Measurements from ENCODE around the gene ENPP3.

The ENPP3 gene

GRCh38 chr6:131655387-131655786 lies 18.3 kb downstream of the ENPP3 start:
- TF ChIP-seq CTCF (conservative IDR thresholded peaks at IDR 0.05; ENCODE audit: low read depth, low read length): no peak
- H2AFZ ChIP-seq (ENCODE audit: low read depth): no peak overlapping the region
- H3K79me2 ChIP-seq (ENCODE audit: insufficient read depth, low read depth): no peaks in the 10 kb centered on the region
- H3K9ac ChIP-seq: no peak overlapping the region
- H3K4me3 ChIP-seq (IDR thresholded peaks at IDR 0.05; ENCODE audit: insufficient read depth, low read depth, low read length): no peak overlapping the region
- no peaks in the 10 kb centered on the region for H3K4me1 ChIP-seq (ENCODE audit: low read depth, poor library complexity, severe bottlenecking)
- no peaks in the 10 kb centered on the region for H4K20me1 ChIP-seq (ENCODE audit: insufficient read depth)
- no peak overlapping the region for H3K4me2 ChIP-seq
- H3K27me3 ChIP-seq (ENCODE audit: insufficient read depth, low read depth): no peaks in the 10 kb centered on the region
- no peaks in the 10 kb centered on the region for H3K36me3 ChIP-seq (ENCODE audit: insufficient read depth)
- H3K27ac ChIP-seq: no peak overlapping the region

GRCh38 chr6:131655951-131656350 lies 18.8 kb downstream of the ENPP3 start:
- Histone ChIP-seq H3K27me3 (ENCODE audit: insufficient read depth, low read depth) (no peaks in the 10 kb centered on the region), H3K4me2 (no peak overlapping the region), H3K4me3 (IDR thresholded peaks at IDR 0.05; ENCODE audit: insufficient read depth, low read depth, low read length) (no peak overlapping the region), H3K9ac (no peak overlapping the region), H3K79me2 (ENCODE audit: insufficient read depth, low read depth) (no peaks in the 10 kb centered on the region), H3K4me1 (ENCODE audit: low read depth, poor library complexity, severe bottlenecking) (no peaks in the 10 kb centered on the region), H3K27ac (no peak overlapping the region), H3K36me3 (ENCODE audit: insufficient read depth) (no peaks in the 10 kb centered on the region), H4K20me1 (ENCODE audit: insufficient read depth) (no peaks in the 10 kb centered on the region), H2AFZ (ENCODE audit: low read depth) (no peak overlapping the region)
- TF ChIP-seq CTCF (conservative IDR thresholded peaks at IDR 0.05; ENCODE audit: low read depth, low read length): no peak

GRCh38 chr6:131656667-131657066 lies 19.6 kb downstream of the ENPP3 start:
- TF ChIP-seq CTCF (conservative IDR thresholded peaks at IDR 0.05; ENCODE audit: low read depth, low read length): no peak
- Histone ChIP-seq H3K79me2 (ENCODE audit: insufficient read depth, low read depth) (no peaks in the 10 kb centered on the region), H3K4me2 (no peak overlapping the region), H3K4me1 (ENCODE audit: low read depth, poor library complexity, severe bottlenecking) (no peaks in the 10 kb centered on the region), H4K20me1 (ENCODE audit: insufficient read depth) (no peaks in the 10 kb centered on the region), H3K36me3 (ENCODE audit: insufficient read depth) (no peaks in the 10 kb centered on the region), H3K9ac (no peak overlapping the region), H3K27ac (no peak overlapping the region), H3K27me3 (ENCODE audit: insufficient read depth, low read depth) (no peaks in the 10 kb centered on the region), H2AFZ (ENCODE audit: low read depth) (no peak overlapping the region), H3K4me3 (IDR thresholded peaks at IDR 0.05; ENCODE audit: insufficient read depth, low read depth, low read length) (no peak overlapping the region)

- no peak for TF ChIP-seq CTCF (conservative IDR thresholded peaks at IDR 0.05; ENCODE audit: low read depth, low read length)
- no peaks in the 10 kb centered on the region for H3K4me1 ChIP-seq (ENCODE audit: low read depth, poor library complexity, severe bottlenecking)
- H3K27ac ChIP-seq: no peak overlapping the region
- no peak overlapping the region for H3K4me2 ChIP-seq
- H2AFZ ChIP-seq (ENCODE audit: low read depth): no peak overlapping the region
- no peaks in the 10 kb centered on the region for H3K36me3 ChIP-seq (ENCODE audit: insufficient read depth)
- no peaks in the 10 kb centered on the region for H3K79me2 ChIP-seq (ENCODE audit: insufficient read depth, low read depth)
- no peak overlapping the region for H3K9ac ChIP-seq
- no peak overlapping the region for H3K4me3 ChIP-seq (IDR thresholded peaks at IDR 0.05; ENCODE audit: insufficient read depth, low read depth, low read length)
- no peaks in the 10 kb centered on the region for H4K20me1 ChIP-seq (ENCODE audit: insufficient read depth)
- no peaks in the 10 kb centered on the region for H3K27me3 ChIP-seq (ENCODE audit: insufficient read depth, low read depth)
Observed at GRCh38 chr6:131657222-131657621, 20.1 kb downstream of the ENPP3 start.
